GM21528 (cell line): ENCODE data around the gene ZNF512.
A peak's percentile ranks its signal among the peaks of the same experiment; 100 is the strongest.
"Not testable (repeated sequence)": the region's sequence is repeated elsewhere in the genome, so short reads cannot be mapped to it uniquely, and the experiment has no call there.

Experiments
- ATAC-seq: cut with Tn5 transposase; IDR thresholded peaks from one replicate; pipeline ENCODE4 v1.9.1; 2021; ENCODE audit warnings: mild to moderate bottlenecking, moderate library complexity; ENCODE audit not compliant: unreplicated experiment, low FRiP score

Gene ZNF512

DNA sequence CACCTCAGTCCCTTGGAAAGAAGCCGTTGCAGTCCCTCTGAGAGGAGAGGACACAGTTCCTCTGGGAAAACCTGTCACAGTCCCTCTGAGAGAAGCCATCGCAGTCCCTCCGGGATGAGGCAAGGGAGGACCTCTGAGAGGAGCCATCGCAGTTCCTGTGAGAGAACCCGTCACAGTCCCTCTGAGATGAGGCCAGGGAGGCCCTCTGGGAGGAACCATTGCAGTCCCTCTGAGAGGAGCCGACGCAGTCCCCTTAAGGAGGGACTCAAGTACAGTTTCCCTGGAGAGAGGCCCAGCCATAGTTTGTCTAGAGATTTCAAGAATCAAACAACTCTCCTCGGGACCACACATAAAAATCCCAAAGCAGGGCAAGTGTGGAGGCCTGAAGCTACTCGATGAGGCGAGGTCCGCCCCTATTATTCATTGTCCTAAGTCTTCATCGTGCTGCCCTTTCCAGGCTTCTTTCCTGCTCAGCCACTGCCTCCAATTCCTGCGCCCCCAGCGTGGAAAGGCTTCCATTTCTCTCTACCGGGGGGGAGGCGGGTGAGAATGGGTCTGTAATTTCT is 630 bp upstream of the ZNF512 start:
- no peak for ATAC-seq

DNA sequence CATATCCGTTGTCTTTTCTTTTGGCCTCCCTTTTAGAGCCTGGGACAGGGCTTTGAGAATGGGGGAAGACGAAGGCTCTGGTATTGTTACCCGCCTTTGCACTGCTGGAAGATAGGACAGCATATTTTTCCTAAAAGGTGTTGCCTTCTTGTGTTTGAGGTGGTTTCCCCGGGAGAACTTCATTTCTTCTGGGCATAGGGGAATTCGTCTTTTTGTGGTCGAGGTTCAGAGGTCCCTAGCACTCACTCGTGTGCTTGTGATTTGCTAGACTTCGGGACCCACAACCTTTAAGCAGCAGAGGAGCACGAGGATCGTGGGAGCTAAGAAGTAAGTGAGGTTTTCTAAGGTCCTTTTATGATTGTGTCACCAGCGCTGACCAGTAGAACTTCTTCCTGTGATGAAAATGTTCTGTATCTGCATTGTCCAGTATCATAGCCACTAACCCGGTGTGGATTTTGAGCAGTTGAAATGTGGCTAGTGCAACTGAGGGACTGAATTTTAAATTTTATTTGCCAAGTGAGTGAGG is 611 bp downstream of the ZNF512 start:
- no peak for ATAC-seq

GRCh38 chr2:27584597-27584996 is 1.8 kb downstream of the ZNF512 start:
- no peak for ATAC-seq

GRCh38 chr2:27587025-27587424 is 4.2 kb downstream of the ZNF512 start:
- no peak for ATAC-seq

DNA sequence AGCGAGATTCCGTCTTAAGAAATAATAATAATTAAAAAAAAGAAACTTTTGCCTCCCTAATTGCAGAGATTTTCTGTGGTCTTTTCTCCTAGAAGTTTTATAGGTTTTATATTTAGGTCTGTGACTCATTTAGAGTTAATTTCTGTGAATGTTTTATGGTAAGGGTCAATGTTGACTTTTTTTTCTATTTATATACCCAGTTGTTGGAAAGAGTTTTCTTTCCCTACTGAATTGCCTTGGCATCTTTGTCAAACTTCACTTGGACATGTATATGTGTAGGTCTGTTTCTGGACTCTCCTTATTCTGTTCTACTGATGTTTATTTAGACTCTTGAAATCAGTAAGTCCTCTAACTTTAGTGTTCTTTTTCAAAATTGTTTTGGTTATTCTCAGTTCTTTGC is 5.5 kb downstream of the ZNF512 start:
- ATAC-seq = no peak

GRCh38 chr2:27591745-27592144 is 8.9 kb downstream of the ZNF512 start:
- no peak for ATAC-seq

GRCh38 chr2:27593240-27593639 is 10.4 kb downstream of the ZNF512 start:
- ATAC-seq = no peak

DNA sequence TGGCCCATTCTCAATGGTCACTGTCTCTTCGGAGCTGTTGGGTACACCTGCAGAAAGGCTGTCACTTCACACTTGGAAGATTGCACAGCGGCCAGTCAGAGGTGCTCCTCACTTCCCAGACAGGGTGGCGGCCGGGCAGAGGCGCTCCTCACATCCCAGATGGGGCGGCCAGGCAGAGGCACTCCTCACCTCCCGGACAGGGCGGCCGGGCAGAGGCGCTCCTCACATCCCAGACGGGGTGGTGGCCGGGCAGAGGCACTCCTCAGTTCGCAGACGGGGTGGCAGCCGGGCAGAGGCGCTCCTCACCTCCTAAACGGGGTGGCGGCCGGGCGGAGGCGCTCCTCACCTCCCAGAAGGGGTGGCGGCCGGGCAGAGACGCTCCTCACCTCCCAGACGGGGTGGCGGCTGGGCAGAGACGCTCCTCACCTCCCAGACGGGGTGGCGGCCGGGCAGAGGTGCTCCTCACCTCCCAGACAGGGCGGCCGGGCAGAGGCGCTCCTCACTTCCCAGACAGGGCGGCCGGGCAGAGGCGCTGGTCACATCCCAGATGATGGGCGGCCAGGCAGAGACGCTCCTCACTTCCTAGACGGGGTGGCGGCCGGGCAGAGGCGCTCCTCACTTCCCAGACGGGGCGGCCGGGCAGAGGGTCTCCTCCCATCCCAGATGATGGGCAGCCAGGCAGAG is 11.3 kb downstream of the ZNF512 start:
- not testable (repeated sequence) for ATAC-seq

DNA sequence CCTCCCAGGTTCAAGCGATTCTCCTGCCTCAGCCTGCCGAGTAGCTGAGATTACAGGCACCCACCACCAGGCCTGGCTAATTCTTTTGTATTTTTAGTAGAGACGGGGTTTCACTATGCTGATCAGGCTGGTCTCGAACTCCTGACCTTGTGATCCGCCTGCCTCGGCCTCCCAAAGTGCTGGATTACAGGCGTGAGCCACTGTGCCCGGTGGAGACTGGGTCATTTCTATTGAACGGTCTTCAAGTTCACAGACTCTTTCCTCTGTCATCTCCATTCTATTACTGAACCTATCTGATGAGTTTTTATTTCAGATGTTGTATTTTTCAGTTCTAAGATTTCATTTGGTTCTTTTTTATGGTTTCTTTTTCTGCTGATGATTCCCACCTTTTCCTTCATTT is 12.6 kb downstream of the ZNF512 start:
- ATAC-seq = not testable (repeated sequence)

DNA sequence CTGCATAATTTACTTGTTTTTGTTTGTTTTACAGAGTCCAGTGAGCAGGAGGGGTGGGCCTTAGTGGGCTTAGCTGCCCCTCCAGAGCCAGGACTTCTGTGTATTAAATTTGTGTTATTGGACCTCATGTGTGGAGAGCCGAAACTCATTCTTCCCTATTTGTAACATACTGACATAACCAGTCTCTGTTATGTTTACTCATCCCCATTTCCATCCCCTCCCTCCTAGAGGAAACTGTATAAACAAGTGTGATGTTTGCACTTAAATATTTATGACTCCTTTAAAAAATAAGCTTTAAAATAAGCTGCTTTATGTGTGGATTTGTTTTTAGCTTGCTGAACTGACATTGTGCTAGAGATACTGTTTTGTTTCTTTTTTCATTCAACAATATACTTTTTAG is 13.8 kb downstream of the ZNF512 start:
- ATAC-seq = no peak

GRCh38 chr2:27606611-27607010 is 23.8 kb downstream of the ZNF512 start:
- ATAC-seq = no peak

DNA sequence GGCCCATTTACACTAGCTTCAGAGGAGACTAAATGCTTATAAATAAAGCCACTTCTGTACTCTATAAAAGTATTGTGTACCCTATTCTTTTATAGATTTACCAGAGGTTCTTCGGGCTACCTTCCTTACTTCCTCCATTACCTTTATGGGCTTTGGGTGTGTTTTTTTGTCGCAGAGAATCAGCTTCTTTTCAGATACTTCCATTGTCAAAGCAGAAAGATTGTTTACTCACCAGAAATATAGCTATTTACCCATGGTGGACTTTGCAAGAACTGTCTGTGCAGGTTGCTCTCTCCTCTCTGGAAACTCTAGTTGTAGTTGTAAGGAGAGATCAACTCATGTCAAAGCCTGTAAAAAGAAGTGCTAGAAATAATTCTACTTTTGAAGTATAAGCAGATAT is 31.1 kb downstream of the ZNF512 start:
- no peak for ATAC-seq

DNA sequence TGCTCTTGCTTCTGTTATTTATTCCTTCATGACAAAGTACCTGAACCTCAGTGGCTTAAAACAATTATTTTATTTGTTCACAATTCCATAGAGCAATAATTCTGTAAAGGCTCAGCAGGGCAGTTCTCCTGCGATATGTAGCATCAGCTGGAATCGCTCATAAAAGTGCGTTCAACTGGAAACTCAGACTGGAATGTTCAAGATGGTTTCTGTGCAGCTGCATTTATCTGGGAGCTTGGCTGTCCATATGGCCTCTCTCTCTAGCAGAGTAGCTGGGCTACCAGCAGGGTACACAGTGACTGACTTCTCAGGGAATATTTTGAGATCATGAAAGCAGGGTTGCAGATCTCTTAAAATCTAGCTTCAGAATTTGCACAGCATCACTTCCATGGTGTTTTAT is 32.5 kb downstream of the ZNF512 start:
- ATAC-seq = no peak

DNA sequence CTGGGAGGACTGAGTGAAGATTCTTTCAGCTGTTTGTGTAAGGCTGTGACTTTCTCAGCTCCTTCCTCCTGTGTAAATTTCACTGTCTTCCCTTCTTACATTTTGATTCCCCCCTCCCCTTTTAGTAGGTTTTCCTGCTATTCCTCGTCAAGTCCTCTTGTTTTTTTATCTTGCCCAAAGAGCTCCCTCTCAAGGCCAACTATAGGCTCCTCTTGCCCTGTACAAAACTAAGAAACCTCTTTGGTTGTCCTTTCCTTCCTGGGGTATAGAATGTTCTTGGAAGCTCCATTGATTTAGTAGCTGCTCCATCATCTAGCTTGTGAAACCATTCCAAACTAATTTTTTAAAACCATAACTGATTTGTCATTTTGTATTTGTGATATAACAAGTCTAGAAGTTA is 38.7 kb downstream of the ZNF512 start:
- ATAC-seq = no peak

GRCh38 chr2:27622921-27623384 is 40.1 kb downstream of the ZNF512 start:
- ATAC-seq = no peak

GRCh38 chr2:27624943-27625342 is 42.1 kb downstream of the ZNF512 start:
- no peak for ATAC-seq

- not testable (repeated sequence) for ATAC-seq
These were observed 43.5 kb downstream of the ZNF512 start for GRCh38 chr2:27626323-27626722.

DNA sequence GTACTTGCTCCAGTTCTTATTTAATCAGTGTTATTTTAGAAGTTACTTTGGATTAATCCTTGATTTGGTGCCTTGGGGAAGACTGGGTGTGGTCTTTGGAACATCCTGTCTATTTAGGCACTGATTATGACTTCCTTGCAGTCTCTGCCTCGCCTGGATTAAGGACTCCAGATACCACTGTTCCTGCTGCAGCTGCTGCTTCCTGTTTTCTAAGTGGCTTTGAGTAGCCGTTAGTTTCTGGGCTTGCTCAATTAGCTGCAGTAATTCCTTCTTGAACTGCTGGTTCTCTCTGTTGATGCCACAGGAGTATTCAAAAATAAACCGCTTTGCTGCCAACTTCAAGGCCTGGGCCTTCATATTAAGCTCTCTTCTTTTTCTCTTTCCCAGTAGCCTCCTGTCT is 44.1 kb downstream of the ZNF512 start:
- not testable (repeated sequence) for ATAC-seq

DNA sequence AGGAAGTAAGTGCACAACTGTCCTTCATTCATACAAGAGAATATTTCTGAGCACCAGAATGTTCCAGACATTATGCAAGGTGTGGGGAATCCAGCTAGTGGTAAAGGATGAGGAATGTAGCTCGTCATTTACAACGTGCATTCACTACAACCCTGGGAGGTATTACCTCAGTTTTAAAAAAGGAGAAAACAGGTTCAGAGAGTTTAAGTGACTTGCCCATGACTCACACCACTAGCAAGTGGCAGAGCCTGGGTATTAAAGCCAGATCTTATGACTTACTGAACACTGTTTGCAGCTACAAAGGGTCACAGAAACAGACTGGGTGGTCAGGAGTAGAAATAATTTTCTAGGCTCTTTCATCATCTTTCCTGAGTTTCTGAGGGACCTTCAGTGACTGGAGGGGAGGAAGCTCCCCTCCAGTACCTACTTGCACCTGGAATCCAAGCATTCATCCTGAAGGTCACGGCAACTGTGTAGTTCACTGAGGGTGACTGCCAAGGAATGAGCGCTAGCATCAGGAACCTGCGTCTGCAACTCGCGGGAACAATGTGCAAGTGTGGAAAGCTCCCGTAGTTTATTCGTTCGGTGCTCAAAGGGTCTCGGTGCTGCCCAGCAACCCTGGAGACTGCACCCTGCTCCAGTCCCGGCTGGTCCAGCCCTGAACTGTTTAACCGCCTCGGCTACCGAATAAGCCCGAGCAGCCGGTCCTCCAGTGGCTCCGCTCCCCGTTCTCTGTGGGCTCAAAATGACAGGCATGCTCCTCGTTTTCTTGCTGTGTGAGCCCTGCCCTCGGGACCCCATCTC is 45.3 kb downstream of the ZNF512 start:
- ATAC-seq = peak; percentile 31

- peak; percentile 95 for ATAC-seq
These were observed 46.2 kb downstream of the ZNF512 start, which contains the start of the genes CCDC121 and GPN1 for GRCh38 chr2:27628767-27629709. CCDC121 (minus strand) TSS chr2:27629012; CDS start chr2:27627799, 1,213 bp downstream. GPN1 (plus strand) TSS chr2:27629050; CDS start chr2:27629059, 9 bp downstream.
